Adrenal gland (tissue), 5 donors: ENCODE data around the gene SORT1.

Source experiments
- CTCF ChIP-seq, 6 experiments: fragments of 450-650 bp in 4 of 6; fragments of 200-600 bp in 2 of 6; sonication (generic) in 1 of 6; IDR thresholded peaks; 1 replicate in 5 of 6; 2 replicates in 1 of 6; pipeline versions ENCODE4 v1.5.1 to v1.8.0; 2016 to 2021; ENCODE audit warnings: antibody characterized with exemption in 6 of 6, mild to moderate bottlenecking in 2 of 6, moderate library complexity in 1 of 6
- POLR2A ChIP-seq, 2 donors: fragments of 450-650 bp; IDR thresholded peaks; one replicate each; pipeline ENCODE4 v1.6.1; 2017; ENCODE audit warnings: antibody characterized with exemption in 2 of 2, mild to moderate bottlenecking in 2 of 2, moderate library complexity in 1 of 2
- donor health status: DM: no; HTN: no; CAD: no.

DNA sequence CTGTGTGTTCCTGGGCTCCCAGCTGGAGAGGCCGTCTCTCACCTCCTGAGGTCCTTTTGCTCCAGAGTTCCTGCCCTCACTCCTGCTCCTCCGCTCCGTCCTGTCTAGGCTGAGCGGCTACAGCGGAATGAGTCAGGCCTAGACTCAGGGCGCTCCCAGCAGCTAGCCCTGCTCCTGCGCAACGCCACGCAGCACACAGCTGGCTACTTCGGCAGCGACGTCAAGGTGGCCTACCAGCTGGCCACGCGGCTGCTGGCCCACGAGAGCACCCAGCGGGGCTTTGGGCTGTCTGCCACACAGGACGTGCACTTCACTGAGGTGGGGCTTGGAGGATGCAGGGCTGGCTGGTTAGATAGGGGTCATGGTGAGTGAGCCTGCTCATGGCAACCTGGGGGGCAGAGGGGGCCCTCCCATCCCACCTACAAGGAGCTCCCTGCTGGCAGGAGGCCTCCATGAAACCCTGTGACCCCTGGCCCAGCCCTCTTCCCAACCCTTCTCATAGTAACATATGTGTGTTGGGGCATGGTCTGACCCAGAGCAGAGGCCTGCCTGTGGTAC is 129.9 kb downstream of the SORT1 start:
- TF ChIP-seq POLR2A (IDR thresholded peaks at IDR 0.05) (no peak), CTCF (IDR thresholded peaks at IDR 0.05) (no peak)
